HCT116 (cell line): ENCODE measurements around the gene DENND1A. TPM values are rescaled to one million over a fixed set of nuclear protein-coding genes. Genes with fewer than 3 reads are reported as not detected.

Experiments
- ATAC-seq: fragments of 200-7000 bp; cut with Tn5 transposase; 2 replicates; pipeline ENCODE4 v1.9.1; 2020; ENCODE audit warnings: mild to moderate bottlenecking, moderate library complexity
- BruUV-seq: library from RNA; stranded (reverse); fragments of 400-500 nt; replicated peaks from 2 replicates; lab custom pipeline; 2021; lab: Mats Ljungman, UMichigan
- CTCF ChIA-PET: fragments of 300-600 bp; sonication (Branson Sonifier 250); formaldehyde crosslinking; loops from one replicate; lab custom pipeline; 2021; ENCODE audit warnings: antibody characterized with exemption; lab: Charles Lee
- POLR2A ChIA-PET: fragments of 300-600, 350-600 bp; sonication (Branson Sonifier 250); formaldehyde crosslinking; loops from one replicate; lab custom pipeline; 2021; ENCODE audit warnings: antibody characterized with exemption; lab: Charles Lee
- RAD21 ChIA-PET, 2 experiments: fragments of 300-600 bp; sonication (Branson Sonifier 250); formaldehyde crosslinking; loops; one replicate each; lab custom pipeline; 2023; ENCODE audit warnings: low total read pairs in 2 of 2; ENCODE audit not compliant: uncharacterized antibody in 2 of 2, unreplicated experiment in 2 of 2, low non-redundant PET in 1 of 2; lab: Charles Lee
- DNase-seq: peaks from one replicate; pipeline ENCODE4 v3.0.0-alpha.2; 2010; ENCODE audit warnings: low read depth, low spot score
- H2AFZ ChIP-seq: fragments of 200-600 bp; shearing (Covaris generic), sonication (generic); 2 replicates; pipeline ENCODE4 v1.6.1; 2017; ENCODE audit warnings: low read depth, mixed run types, mixed read lengths, antibody characterized with exemption, low read length; ENCODE audit not compliant: poor library complexity, severe bottlenecking
- H3K27ac ChIP-seq: 2 replicates; pipeline ENCODE4 v1.5.1; 2012; ENCODE audit warnings: low read depth, low read length
- H3K27me3 ChIP-seq: fragments of 200-600 bp; sonication (generic); 2 replicates; pipeline ENCODE4 v1.6.1; 2016; ENCODE audit warnings: mixed run types, low read length, mixed read lengths; ENCODE audit not compliant: insufficient read depth
- H3K36me3 ChIP-seq, 2 experiments: fragments of 200-500 bp in 1 of 2; fragments of 200-600 bp in 1 of 2; sonication (Bioruptor generic) in 1 of 2; sonication (generic) in 1 of 2; 2 replicates each; pipeline versions ENCODE4 v1.5.1 to v1.6.1; 2014 to 2016; ENCODE audit warnings: low read length in 2 of 2, inconsistent platforms in 1 of 2, mixed read lengths in 1 of 2, mixed run types in 1 of 2; ENCODE audit not compliant: insufficient read depth in 2 of 2, control insufficient read depth in 1 of 2
- H3K4me1 ChIP-seq, 2 experiments: fragments of 200-600 bp in 1 of 2; sonication (generic) in 1 of 2; 2 replicates each; pipeline versions ENCODE4 v1.5.1 to v1.6.1; 2012 to 2017; ENCODE audit warnings: low read length in 2 of 2, inconsistent platforms in 1 of 2, mild to moderate bottlenecking in 1 of 2, mixed read lengths in 1 of 2, mixed run types in 1 of 2, moderate library complexity in 1 of 2; ENCODE audit not compliant: insufficient read depth in 2 of 2, control insufficient read depth in 1 of 2
- H3K4me2 ChIP-seq: fragments of 200-600 bp; sonication (generic); 2 replicates; pipeline ENCODE4 v1.6.1; 2017; ENCODE audit warnings: mixed run types, low read length, mixed read lengths
- H3K4me3 ChIP-seq, 2 experiments: fragments of 200-600 bp in 1 of 2; sonication (generic) in 1 of 2; replicated peaks in 1 of 2; 2 replicates each; pipeline ENCODE4 v1.5.1; 2011 to 2016; ENCODE audit warnings: low read length in 2 of 2, control low read depth in 1 of 2, low read depth in 1 of 2, mild to moderate bottlenecking in 1 of 2, mixed read lengths in 1 of 2, mixed run types in 1 of 2
- H3K79me2 ChIP-seq: fragments of 200-600 bp; sonication (generic); 2 replicates; pipeline ENCODE4 v1.6.1; 2017; ENCODE audit warnings: mild to moderate bottlenecking, mixed run types, low read length, moderate library complexity, mixed read lengths; ENCODE audit not compliant: insufficient read depth
- H3K9ac ChIP-seq: fragments of 200-600 bp; sonication (generic); 2 replicates; pipeline ENCODE4 v1.6.1; 2016; ENCODE audit warnings: low read length, mixed read lengths
- H3K9me2 ChIP-seq: fragments of 200-600 bp; sonication (generic), shearing (Covaris generic); 2 replicates; pipeline ENCODE4 v1.6.1; 2017; ENCODE audit warnings: mixed run types, mild to moderate bottlenecking, moderate library complexity; ENCODE audit not compliant: insufficient read depth
- H3K9me3 ChIP-seq, 2 experiments: fragments of 200-500 bp in 1 of 2; fragments of 200-600 bp in 1 of 2; sonication (Bioruptor generic) in 1 of 2; sonication (generic) in 1 of 2; 2 replicates each; pipeline ENCODE4 v1.6.1; 2014 to 2017; ENCODE audit warnings: low read length in 2 of 2, mixed read lengths in 2 of 2, inconsistent platforms in 1 of 2, low read depth in 1 of 2, mild to moderate bottlenecking in 1 of 2, mixed run types in 1 of 2, moderate library complexity in 1 of 2; ENCODE audit not compliant: control insufficient read depth in 1 of 2, insufficient read depth in 1 of 2
- H4K20me1 ChIP-seq: fragments of 200-600 bp; sonication (generic), shearing (Covaris generic); 2 replicates; pipeline ENCODE4 v1.6.1; 2017; ENCODE audit warnings: mixed run types, mild to moderate bottlenecking, moderate library complexity; ENCODE audit not compliant: insufficient read depth
- CEBPB ChIP-seq: IDR thresholded peaks from 2 replicates; pipeline ENCODE4 v1.6.1; 2012; ENCODE audit warnings: low read depth
- EGR1 ChIP-seq: IDR thresholded peaks from 2 replicates; pipeline ENCODE4 v1.6.1; 2012; ENCODE audit warnings: low read depth
- EZH2 ChIP-seq: fragments of 200-600 bp; sonication (generic); IDR thresholded peaks from 2 replicates; pipeline ENCODE4 v1.6.1; 2017; ENCODE audit warnings: antibody characterized with exemption, mixed run types
- EZH2phosphoT487 ChIP-seq: fragments of 200-600 bp; IDR thresholded peaks from 2 replicates; pipeline ENCODE4 v1.6.1; 2018; ENCODE audit warnings: antibody characterized with exemption, borderline replicate concordance
- FOSL1 ChIP-seq: IDR thresholded peaks from 2 replicates; pipeline ENCODE4 v1.6.1; 2012; ENCODE audit warnings: low read depth
- JUND ChIP-seq: IDR thresholded peaks from 2 replicates; pipeline ENCODE4 v1.6.1; 2012
- POLR2A ChIP-seq: IDR thresholded peaks from 2 replicates; pipeline ENCODE4 v1.7.0; 2011; ENCODE audit warnings: borderline replicate concordance; ENCODE audit not compliant: insufficient read depth, insufficient read length; ENCODE audit errors: extremely low read depth
- POLR2AphosphoS5 ChIP-seq: IDR thresholded peaks from 2 replicates; pipeline ENCODE4 v1.6.1; 2011; ENCODE audit warnings: mild to moderate bottlenecking, low read depth, low read length, moderate library complexity
- RAD21 ChIP-seq: IDR thresholded peaks from 2 replicates; pipeline ENCODE4 v1.6.1; 2012; ENCODE audit warnings: low read depth, mild to moderate bottlenecking
- SIN3A ChIP-seq: IDR thresholded peaks from 2 replicates; pipeline ENCODE4 v1.6.1; 2012; ENCODE audit warnings: low read depth
- SP1 ChIP-seq: IDR thresholded peaks from 2 replicates; pipeline ENCODE4 v1.6.1; 2012; ENCODE audit warnings: low read depth
- TCF7L2 ChIP-seq: IDR thresholded peaks from 2 replicates; pipeline ENCODE4 v1.7.0; 2011; ENCODE audit warnings: borderline replicate concordance, inconsistent platforms; ENCODE audit not compliant: insufficient read depth, insufficient read length; ENCODE audit errors: extremely low read depth
- YY1 ChIP-seq: IDR thresholded peaks from 2 replicates; pipeline ENCODE4 v1.6.1; 2011; ENCODE audit warnings: low read length, low read depth, moderate library complexity, mild to moderate bottlenecking; ENCODE audit not compliant: insufficient replicate concordance; ENCODE audit errors: extremely low read depth
- ZFX ChIP-seq: fragments of 450-650 bp; IDR thresholded peaks from 2 replicates; pipeline ENCODE4 v1.6.1; 2017
- ZNF274 ChIP-seq: fragments of 200-500 bp; sonication (Bioruptor generic); IDR thresholded peaks from 2 replicates; pipeline ENCODE4 v1.6.1; 2014; ENCODE audit warnings: mild to moderate bottlenecking, low read depth, low read length, inconsistent platforms
- intact Hi-C: fragments of 100-400 bp; cut with micrococcal nuclease; formaldehyde crosslinking; loops from 2 replicates; pipeline ENCODE4 v1.10.0; 2022
- total RNA-seq: library from RNA; stranded (reverse); gene quantifications from one replicate; pipeline ENCODE4 v1.2.1, GENCODE V29; 2021; ENCODE audit not compliant: unreplicated experiment
- TF ChIP-seq, protein P1 (sequence below): IDR thresholded peaks from 2 replicates; pipeline ENCODE4 v1.6.1; 2012
- TF ChIP-seq, protein P2 (sequence below): IDR thresholded peaks from 2 replicates; pipeline ENCODE4 v1.6.1; 2012; ENCODE audit warnings: low read depth

Gene DENND1A
- total RNA-seq, 1 experiment from 2014 or later, result 33.0 TPM

DNA sequence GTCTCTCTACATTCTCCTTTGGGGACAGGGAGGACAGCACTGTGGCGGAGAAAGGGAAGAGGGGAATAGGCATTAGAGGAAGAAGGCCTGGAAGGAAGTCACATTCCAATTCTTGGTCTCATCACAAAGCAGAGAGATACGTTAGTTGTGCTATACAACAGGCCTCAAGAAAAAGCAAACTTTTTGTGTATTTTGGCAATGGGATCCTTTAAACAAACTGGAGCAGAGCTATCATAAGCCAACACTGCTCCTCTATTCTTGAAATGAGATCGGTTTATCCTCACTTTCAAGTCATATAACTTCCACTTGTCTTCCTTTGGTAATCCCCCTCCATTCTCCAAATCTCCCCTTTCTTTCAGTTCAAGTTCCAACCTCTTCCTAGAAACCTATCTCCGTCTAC lies 6.5 kb downstream of the DENND1A start:
- ATAC-seq (no peak), DNase-seq (no peak)
- ChIA-PET POLR2A (no interaction called here), CTCF (no interaction called here), RAD21 (interaction anchor here in 1 of 2 experiments (0.6 kb wide), 1 partner anchor 37 kb away, joined by 3 read pairs; no protein-coding TSS in a partner anchor)
- intact Hi-C loops, result no loop called here
- no peak overlapping the region for H3K9ac ChIP-seq
- H4K20me1 ChIP-seq, result no peaks in the 10 kb centered on the region
- H3K4me1 ChIP-seq, result peaks cover 13 to 43% of the 10 kb centered on the region in 2 experiments
- H3K4me3 ChIP-seq, result no peak overlapping the region
- H3K27me3 ChIP-seq, result no peaks in the 10 kb centered on the region
- H3K79me2 ChIP-seq, result peaks cover 44% of the 10 kb centered on the region
- H2AFZ ChIP-seq, result no peak overlapping the region
- TF ChIP-seq POLR2AphosphoS5, result no peak
- H3K9me2 ChIP-seq, result no peaks in the 10 kb centered on the region
- no peak overlapping the region for H3K4me2 ChIP-seq
- 0 out of 4 replicates have a peak, but pooled peaks cover 0 to 3% of the 10 kb centered on the region in 2 experiments for H3K9me3 ChIP-seq
- no peak overlapping the region for H3K27ac ChIP-seq
- H3K36me3 ChIP-seq, result no peaks in the 10 kb centered on the region
- BruUV-seq, result no TSS peak

DNA sequence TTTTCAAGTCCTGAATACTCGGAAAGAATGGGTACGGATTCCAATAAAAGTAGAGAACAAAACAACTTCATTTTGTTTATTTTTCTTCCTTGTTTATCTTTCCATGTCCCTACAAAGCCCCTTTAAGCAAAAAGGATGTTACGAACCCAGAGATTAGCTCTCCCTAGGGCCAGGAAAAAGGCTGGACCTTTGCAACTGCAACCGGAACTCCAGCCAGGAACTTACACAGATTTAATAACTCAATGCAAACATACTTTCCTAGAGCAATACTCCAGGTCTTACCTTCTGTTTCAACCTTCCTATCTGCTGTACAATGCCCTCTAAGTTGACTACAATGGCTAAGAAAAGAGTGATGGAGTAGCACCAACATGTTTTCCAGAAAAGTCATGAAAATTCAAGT lies 7.0 kb downstream of the DENND1A start:
- no peaks in the 10 kb centered on the region for H3K9me2 ChIP-seq
- H3K27me3 ChIP-seq, result no peaks in the 10 kb centered on the region
- H3K79me2 ChIP-seq, result peaks cover 41% of the 10 kb centered on the region
- H3K9me3 ChIP-seq, result 0 out of 4 replicates have a peak, but pooled peaks cover 0 to 3% of the 10 kb centered on the region in 2 experiments
- DNase-seq (no peak), ATAC-seq (no peak)
- BruUV-seq, result no TSS peak
- no peaks in the 10 kb centered on the region for H4K20me1 ChIP-seq
- no peak overlapping the region for H3K4me3 ChIP-seq
- no peak overlapping the region for H3K27ac ChIP-seq
- intact Hi-C loops, result no loop called here
- H3K4me1 ChIP-seq, result peaks cover 10 to 38% of the 10 kb centered on the region in 2 experiments
- ChIA-PET CTCF (no interaction called here), RAD21 (no interaction called here), POLR2A (no interaction called here)
- TF ChIP-seq SP1 (no peak), TCF7L2 (no peak), CEBPB (no peak), JUND (no peak), EGR1 (no peak), ZFX (no peak), SIN3A (no peak), FOSL1 (no peak), POLR2AphosphoS5 (no peak), EZH2phosphoT487 (no peak), RAD21 (no peak), ZNF274 (no peak), POLR2A (no peak), YY1 (no peak), EZH2 (no peak)
- TF ChIP-seq, protein P1, sequence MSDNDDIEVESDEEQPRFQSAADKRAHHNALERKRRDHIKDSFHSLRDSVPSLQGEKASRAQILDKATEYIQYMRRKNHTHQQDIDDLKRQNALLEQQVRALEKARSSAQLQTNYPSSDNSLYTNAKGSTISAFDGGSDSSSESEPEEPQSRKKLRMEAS, result no peak
- TF ChIP-seq, protein P2, sequence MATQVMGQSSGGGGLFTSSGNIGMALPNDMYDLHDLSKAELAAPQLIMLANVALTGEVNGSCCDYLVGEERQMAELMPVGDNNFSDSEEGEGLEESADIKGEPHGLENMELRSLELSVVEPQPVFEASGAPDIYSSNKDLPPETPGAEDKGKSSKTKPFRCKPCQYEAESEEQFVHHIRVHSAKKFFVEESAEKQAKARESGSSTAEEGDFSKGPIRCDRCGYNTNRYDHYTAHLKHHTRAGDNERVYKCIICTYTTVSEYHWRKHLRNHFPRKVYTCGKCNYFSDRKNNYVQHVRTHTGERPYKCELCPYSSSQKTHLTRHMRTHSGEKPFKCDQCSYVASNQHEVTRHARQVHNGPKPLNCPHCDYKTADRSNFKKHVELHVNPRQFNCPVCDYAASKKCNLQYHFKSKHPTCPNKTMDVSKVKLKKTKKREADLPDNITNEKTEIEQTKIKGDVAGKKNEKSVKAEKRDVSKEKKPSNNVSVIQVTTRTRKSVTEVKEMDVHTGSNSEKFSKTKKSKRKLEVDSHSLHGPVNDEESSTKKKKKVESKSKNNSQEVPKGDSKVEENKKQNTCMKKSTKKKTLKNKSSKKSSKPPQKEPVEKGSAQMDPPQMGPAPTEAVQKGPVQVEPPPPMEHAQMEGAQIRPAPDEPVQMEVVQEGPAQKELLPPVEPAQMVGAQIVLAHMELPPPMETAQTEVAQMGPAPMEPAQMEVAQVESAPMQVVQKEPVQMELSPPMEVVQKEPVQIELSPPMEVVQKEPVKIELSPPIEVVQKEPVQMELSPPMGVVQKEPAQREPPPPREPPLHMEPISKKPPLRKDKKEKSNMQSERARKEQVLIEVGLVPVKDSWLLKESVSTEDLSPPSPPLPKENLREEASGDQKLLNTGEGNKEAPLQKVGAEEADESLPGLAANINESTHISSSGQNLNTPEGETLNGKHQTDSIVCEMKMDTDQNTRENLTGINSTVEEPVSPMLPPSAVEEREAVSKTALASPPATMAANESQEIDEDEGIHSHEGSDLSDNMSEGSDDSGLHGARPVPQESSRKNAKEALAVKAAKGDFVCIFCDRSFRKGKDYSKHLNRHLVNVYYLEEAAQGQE, result no peak
- no peaks in the 10 kb centered on the region for H3K36me3 ChIP-seq
- no peak overlapping the region; the same call in 1 of the 2 replicates for H3K4me2 ChIP-seq
- no peak overlapping the region for H2AFZ ChIP-seq
- no peak overlapping the region for H3K9ac ChIP-seq
